WTC11 (cell line): ENCODE measurements around the gene BOD1L1. TPM values are rescaled to one million over a fixed set of nuclear protein-coding genes. Genes with fewer than 3 reads are reported as not detected.
A peak's percentile ranks its signal among the peaks of the same experiment; 100 is the strongest.

Experiments
- ATAC-seq: fragments of 200-7000 bp; cut with Tn5 transposase; 2 replicates; pipeline ENCODE4 v1.10.0; 2021; ENCODE audit warnings: mild to moderate bottlenecking, moderate library complexity
- CTCF ChIA-PET: fragments of 300-600 bp; sonication (Branson Sonifier 250); formaldehyde crosslinking; loops from one replicate; lab custom pipeline; 2021; ENCODE audit warnings: antibody characterized with exemption; lab: Charles Lee
- POLR2A ChIA-PET: fragments of 350-600 bp; sonication (Branson Sonifier 250); formaldehyde crosslinking; loops from one replicate; lab custom pipeline; 2021; ENCODE audit warnings: antibody characterized with exemption; lab: Charles Lee
- DNase-seq: peaks from one replicate; pipeline ENCODE4 v3.0.0; 2021; ENCODE audit warnings: low spot score
- H3K27ac Mint-ChIP-seq: 2 replicates; pipeline ENCODE4 v1.8.0; 2021; ENCODE audit warnings: mixed read lengths
- H3K27me3 Mint-ChIP-seq: 2 replicates; pipeline ENCODE4 v1.8.0; 2021; ENCODE audit warnings: low read depth, mild to moderate bottlenecking, moderate library complexity, mixed read lengths
- H3K36me3 Mint-ChIP-seq: 2 replicates; pipeline ENCODE4 v1.8.0; 2021; ENCODE audit warnings: mixed read lengths
- H3K4me1 Mint-ChIP-seq: 2 replicates; pipeline ENCODE4 v1.8.0; 2022; ENCODE audit warnings: mixed read lengths
- H3K4me3 Mint-ChIP-seq: 2 replicates; pipeline ENCODE4 v1.8.0; 2021; ENCODE audit warnings: mild to moderate bottlenecking, moderate library complexity, mixed read lengths
- H3K9me3 Mint-ChIP-seq: 2 replicates; pipeline ENCODE4 v1.8.0; 2021; ENCODE audit warnings: mixed read lengths
- AFF4 ChIP-seq: sonication (generic); formaldehyde crosslinking; IDR thresholded peaks from 2 replicates; pipeline ENCODE4 v1.8.1; 2023; ENCODE audit warnings: mild to moderate bottlenecking, missing genetic modification reagents, borderline replicate concordance
- ATF1 ChIP-seq: sonication (generic); formaldehyde crosslinking; IDR thresholded peaks from 2 replicates; pipeline ENCODE4 v1.8.1; 2023; ENCODE audit warnings: mild to moderate bottlenecking, moderate library complexity, missing genetic modification reagents
- ATF6 ChIP-seq: sonication (generic); formaldehyde crosslinking; IDR thresholded peaks from 2 replicates; pipeline ENCODE4 v1.8.1; 2023; ENCODE audit warnings: mild to moderate bottlenecking, missing genetic modification reagents
- ERG ChIP-seq: fragments of 250-450 bp; sonication (Bioruptor Pico); IDR thresholded peaks from 2 replicates; pipeline ENCODE4 v1.8.0; 2021; ENCODE audit warnings: mild to moderate bottlenecking
- FOXJ3 ChIP-seq: sonication (generic); formaldehyde crosslinking; IDR thresholded peaks from 2 replicates; pipeline ENCODE4 v1.9.0; 2021; ENCODE audit warnings: missing genetic modification reagents, mild to moderate bottlenecking, borderline replicate concordance
- FOXP4 ChIP-seq: sonication (generic); formaldehyde crosslinking; IDR thresholded peaks from 2 replicates; pipeline ENCODE4 v1.8.0; 2022; ENCODE audit warnings: mild to moderate bottlenecking, missing genetic modification reagents
- KAT7 ChIP-seq: sonication (generic); formaldehyde crosslinking; IDR thresholded peaks from 2 replicates; pipeline ENCODE4 v1.8.1; 2023; ENCODE audit warnings: missing genetic modification reagents, mild to moderate bottlenecking, borderline replicate concordance
- NR1H2 ChIP-seq: sonication (generic); formaldehyde crosslinking; IDR thresholded peaks from 2 replicates; pipeline ENCODE4 v1.9.0; 2021; ENCODE audit warnings: mild to moderate bottlenecking, moderate library complexity, missing genetic modification reagents
- PRDM15 ChIP-seq: sonication (generic); formaldehyde crosslinking; IDR thresholded peaks from 2 replicates; pipeline ENCODE4 v1.8.0; 2022; ENCODE audit warnings: missing genetic modification reagents
- USF2 ChIP-seq: sonication (generic); formaldehyde crosslinking; IDR thresholded peaks from 2 replicates; pipeline ENCODE4 v1.8.1; 2023; ENCODE audit warnings: mild to moderate bottlenecking, missing genetic modification reagents, moderate library complexity
- ZNF121 ChIP-seq: sonication (generic); formaldehyde crosslinking; IDR thresholded peaks from 2 replicates; pipeline ENCODE4 v1.8.0; 2023; ENCODE audit warnings: missing genetic modification reagents
- ZNF263 ChIP-seq: sonication (generic); formaldehyde crosslinking; IDR thresholded peaks from 2 replicates; pipeline ENCODE4 v1.8.1; 2022; ENCODE audit warnings: low read depth, mild to moderate bottlenecking, moderate library complexity, missing genetic modification reagents
- total RNA-seq: library from RNA; stranded (reverse); gene quantifications from 3 replicates; pipeline ENCODE4 v1.2.3, GENCODE V29; 2021

The BOD1L1 gene
- total RNA-seq, 1 experiment from 2014 or later, result 43.5 TPM

GRCh38 chr4:13539619-13540445, 87.7 kb downstream of the BOD1L1 start:
- DNase-seq (no peak), ATAC-seq (no peak)
- ChIA-PET POLR2A (interaction anchor here (0.6 kb wide), 1 partner anchor 807 kb away, joined by 3 read pairs; no protein-coding TSS in a partner anchor), CTCF (interaction anchor here (0.6 to 5.7 kb wide), 3 partner anchors 10 to 702 kb away, joined by 3 to 69 read pairs (median 55); no protein-coding TSS in a partner anchor)
- Mint-ChIP-seq H3K27me3 (peaks cover 98% of the 10 kb centered on the region), H3K9me3 (no peaks in the 10 kb centered on the region), H3K27ac (no peak overlapping the region), H3K36me3 (peaks cover 7% of the 10 kb centered on the region; the same call in 1 of the 2 replicates), H3K4me3 (peak overlapping the region; percentile 56), H3K4me1 (peaks cover 73% of the 10 kb centered on the region)
- no peak for TF ChIP-seq USF2
- peak; percentile 86 for TF ChIP-seq PRDM15 (CRISPR knock-in tag)
- no peak for TF ChIP-seq ZNF121

- peak overlapping the region; percentile 56 for H3K4me3 Mint-ChIP-seq
- ChIA-PET POLR2A (no interaction called here), CTCF (interaction anchor here (3.4 to 5.7 kb wide), 2 partner anchors 9 to 16 kb away, joined by 55 to 69 read pairs; no protein-coding TSS in a partner anchor)
- no peak overlapping the region for H3K27ac Mint-ChIP-seq
- H3K36me3 Mint-ChIP-seq, result peaks cover 7% of the 10 kb centered on the region; the same call in 1 of the 2 replicates
- H3K27me3 Mint-ChIP-seq, result peaks cover 100% of the 10 kb centered on the region
- no peak for TF ChIP-seq KAT7 (CRISPR knock-in tag)
- no peak for TF ChIP-seq ERG (CRISPR knock-in tag)
- TF ChIP-seq ZNF263 (CRISPR knock-in tag), result no peak
- TF ChIP-seq AFF4 (CRISPR knock-in tag), result no peak
- no peak for TF ChIP-seq FOXP4 (CRISPR knock-in tag)
- no peak for TF ChIP-seq FOXJ3
- no peak for TF ChIP-seq ATF6
- no peak for TF ChIP-seq ATF1 (CRISPR knock-in tag)
- no peak for TF ChIP-seq NR1H2 (CRISPR knock-in tag)
- H3K4me1 Mint-ChIP-seq, result peaks cover 79% of the 10 kb centered on the region
- no peaks in the 10 kb centered on the region for H3K9me3 Mint-ChIP-seq
- no peak for DNase-seq
- no peak for ATAC-seq
Observed at GRCh38 chr4:13539047-13539618, 88.4 kb downstream of the BOD1L1 start.
